Measurements from ENCODE around the gene PPM1B.

DNA sequence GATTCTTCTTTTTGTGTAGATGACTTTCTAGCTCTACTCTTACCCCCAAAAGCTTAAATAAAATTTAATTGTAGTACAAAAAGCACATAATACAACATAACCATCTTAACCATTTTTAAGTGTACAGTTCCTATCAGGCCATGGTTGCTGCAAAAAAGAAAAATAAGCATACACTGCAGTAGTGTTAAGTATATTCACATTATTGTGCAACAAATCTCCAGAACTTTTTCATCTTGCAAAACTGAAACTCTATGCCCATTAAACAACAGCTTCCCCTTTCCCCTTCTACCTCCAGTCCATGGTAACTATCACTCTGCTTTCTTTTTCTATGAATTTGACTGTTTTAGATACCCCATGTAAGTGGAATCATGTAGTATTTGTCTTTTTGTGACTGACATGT, 18.1 kb downstream of the PPM1B start:
- TF ChIP-seq CTCF (IDR thresholded peaks at IDR 0.05; ENCODE audit: low read depth, low read length, poor library complexity, severe bottlenecking) (no peak), EZH2phosphoT487 (IDR thresholded peaks at IDR 0.05; ENCODE audit: borderline replicate concordance, low read length) (no peak)
